Stimulated activated CD4-positive, alpha-beta T cell treated with anti-CD3 and anti-CD28 coated beads, TNF-alpha, amount 100 ng/mL, for 24 hours (primary cell): ENCODE measurements around the gene ALK.
A peak's percentile ranks its signal among the peaks of the same experiment; 100 is the strongest.
"Not testable (repeated sequence)": the region's sequence is repeated elsewhere in the genome, so short reads cannot be mapped to it uniquely, and the experiment has no call there.

ENCODE experiments used
- DNase-seq, 3 experiments: peaks; one replicate each; pipeline ENCODE4 v3.0.0-alpha.2; 2020; ENCODE audit warnings: low read depth in 3 of 3

Gene ALK

DNA sequence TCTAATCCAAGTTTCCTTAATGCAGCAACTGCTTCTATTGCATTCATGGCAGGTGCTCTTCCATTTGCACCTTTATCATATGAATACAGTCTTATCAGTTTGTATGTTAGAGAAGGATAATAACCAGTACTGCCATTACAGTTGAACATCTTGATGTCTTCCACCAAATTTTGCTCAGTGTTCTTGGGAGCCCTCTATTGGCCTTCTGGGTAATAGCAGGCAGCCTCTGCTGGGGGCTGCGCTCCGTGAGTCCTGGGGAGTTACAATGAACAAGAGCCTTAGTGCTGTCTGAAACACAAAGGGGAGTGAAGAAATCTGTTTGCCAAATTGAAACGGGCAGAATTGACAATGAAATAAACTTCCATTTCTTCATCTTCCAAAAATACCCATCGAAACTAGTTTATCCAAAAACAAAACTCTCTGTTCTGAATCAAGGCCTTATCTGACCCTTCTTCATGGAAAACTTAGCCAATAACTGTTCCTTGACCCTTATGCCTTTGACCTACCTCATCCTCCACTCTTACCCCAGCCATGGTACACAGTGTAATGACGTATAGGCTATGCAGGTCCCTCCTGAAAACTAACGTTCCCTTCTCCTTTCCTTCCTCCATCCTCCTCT, 79.9 kb downstream of the ALK start:
- DNase-seq, result peak in 1 of 3 experiments; percentile 7

DNA sequence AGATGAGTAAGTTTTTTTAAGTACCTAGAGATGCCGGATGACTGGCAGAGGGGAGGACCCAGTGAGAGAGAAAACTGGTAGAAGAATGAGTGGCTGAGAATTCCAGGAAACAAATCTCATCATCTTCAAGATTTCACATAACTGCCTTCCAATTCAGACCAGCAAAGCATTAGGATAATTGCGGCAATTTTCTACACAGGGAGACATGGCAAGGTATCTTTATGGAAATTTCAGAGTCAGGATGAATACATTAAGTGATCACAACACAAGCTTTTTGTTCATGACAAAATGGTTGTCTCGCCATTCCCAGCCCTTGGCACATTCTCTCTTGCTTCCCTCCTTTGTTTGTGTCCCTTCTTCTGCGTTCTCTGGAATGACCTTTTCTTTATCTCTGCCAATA, 82.1 kb downstream of the ALK start:
- DNase-seq, result no peak

- DNase-seq, result no peak
Observed at GRCh38 chr2:29837925-29838324, 83.5 kb downstream of the ALK start.

- DNase-seq, result no peak
Observed at GRCh38 chr2:29834624-29835023, 86.8 kb downstream of the ALK start.

GRCh38 chr2:29834036-29834540, 87.3 kb downstream of the ALK start:
- DNase-seq, result no peak

DNA sequence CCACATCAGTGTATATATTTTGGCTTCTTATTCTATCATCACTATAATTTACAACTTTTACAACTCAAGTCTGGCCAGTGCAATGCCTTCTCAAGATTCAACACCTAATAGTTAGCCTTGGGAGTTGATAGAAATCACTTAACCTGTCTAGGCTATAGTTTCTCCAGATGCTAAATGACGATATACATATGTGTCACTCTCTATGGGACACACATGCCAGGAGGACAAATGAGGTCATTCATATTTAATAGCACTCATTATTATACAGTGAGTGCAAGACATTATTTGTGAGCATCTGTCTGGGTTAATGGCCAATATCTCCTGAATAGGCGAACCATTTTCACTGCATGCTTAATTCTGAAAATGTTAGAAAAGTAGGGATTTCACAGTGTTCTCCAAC, 89.8 kb downstream of the ALK start:
- DNase-seq, result no peak

DNA sequence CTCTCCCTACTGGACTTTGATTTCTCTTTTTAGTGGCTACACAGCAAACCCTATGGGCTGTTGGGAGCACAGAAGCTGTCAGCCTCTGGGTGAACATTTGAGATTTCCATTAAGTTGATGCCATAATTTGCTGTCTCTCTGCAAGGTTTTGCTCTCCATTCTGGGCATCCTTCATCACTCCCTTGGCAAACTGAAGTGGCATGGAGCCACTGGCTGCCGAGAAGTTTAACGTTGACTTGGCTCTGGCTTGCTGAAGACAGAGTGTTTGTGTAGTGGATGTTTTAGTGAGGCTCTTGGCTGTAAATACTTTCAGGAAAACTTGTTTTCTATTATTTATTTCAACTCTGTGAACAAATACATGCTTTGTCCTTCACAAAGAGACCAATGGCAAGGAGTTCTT, 91.5 kb downstream of the ALK start:
- no peak for DNase-seq

GRCh38 chr2:29824145-29824544, 97.2 kb downstream of the ALK start:
- not testable (repeated sequence) for DNase-seq

- DNase-seq, result no peak
Observed at GRCh38 chr2:29821591-29821990, 99.8 kb downstream of the ALK start.

DNA sequence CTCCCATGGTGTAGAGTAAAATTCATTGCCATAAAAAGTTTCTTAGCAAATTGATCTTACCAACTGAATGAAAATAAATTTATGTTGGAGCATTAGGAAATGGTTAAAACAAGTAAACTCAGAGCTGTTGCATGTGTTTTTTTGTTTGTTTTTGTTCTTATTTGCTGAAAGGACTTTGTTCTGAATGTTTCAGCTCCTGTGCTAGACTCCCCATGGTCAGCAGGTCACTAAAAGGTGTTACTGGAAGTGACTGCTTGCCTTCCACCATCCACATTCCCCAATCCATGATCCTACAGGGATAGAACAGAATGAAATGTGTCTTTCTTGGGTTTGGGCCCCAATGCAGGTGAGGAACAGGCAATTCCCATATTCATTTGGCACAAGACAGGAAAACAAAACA, 101.8 kb downstream of the ALK start:
- no peak for DNase-seq

- no peak for DNase-seq
Observed at GRCh38 chr2:29817801-29818680, 103.3 kb downstream of the ALK start.

- no peak for DNase-seq
Observed at GRCh38 chr2:29817299-29817698, 104.1 kb downstream of the ALK start.

GRCh38 chr2:29816651-29817050, 104.7 kb downstream of the ALK start:
- DNase-seq, result no peak

- no peak for DNase-seq
Observed at GRCh38 chr2:29811378-29811777, 110.0 kb downstream of the ALK start.

- no peak for DNase-seq
Observed at GRCh38 chr2:29810956-29811355, 110.4 kb downstream of the ALK start.

- DNase-seq, result no peak
Observed at GRCh38 chr2:29808321-29808720, 113.1 kb downstream of the ALK start.

GRCh38 chr2:29807082-29807481, 114.3 kb downstream of the ALK start:
- DNase-seq, result no peak

DNA sequence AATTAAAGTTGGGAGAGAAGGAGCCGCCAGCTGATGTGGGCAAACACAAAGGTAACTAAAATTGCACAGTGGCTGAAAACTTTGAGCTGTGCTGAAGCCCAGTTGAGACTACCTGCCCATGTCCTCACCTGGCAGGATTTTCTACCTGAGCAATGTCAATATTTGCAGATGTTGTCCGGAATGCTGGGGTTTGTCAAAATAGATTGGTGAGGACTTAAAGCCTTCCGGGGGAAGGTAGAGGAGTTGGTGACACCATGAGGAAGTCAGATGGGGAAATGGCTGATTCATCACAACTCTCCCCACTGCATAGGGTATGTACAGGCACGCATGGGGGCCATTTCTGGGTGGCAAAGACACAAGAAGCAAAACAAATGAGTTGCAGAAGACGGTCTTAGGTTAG, 114.9 kb downstream of the ALK start:
- no peak for DNase-seq

DNA sequence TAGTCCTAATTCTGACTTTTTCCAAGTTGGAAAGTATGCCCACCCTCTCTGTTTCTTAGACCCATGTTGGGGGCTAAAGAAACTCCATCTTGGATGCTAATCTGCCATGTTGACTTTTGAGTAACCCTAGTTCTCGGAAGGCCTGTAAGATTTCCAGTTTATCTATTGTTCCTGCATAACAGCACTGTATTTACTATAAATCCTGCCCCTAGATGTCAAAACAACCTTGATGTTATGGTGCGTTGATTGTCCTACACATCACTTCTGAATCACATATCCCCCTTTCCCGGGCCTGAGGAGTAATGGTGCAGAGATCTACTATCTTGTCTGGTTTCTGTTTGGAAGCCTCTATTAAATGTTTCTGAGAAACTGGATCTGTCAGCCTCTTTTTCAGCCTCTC, 116.7 kb downstream of the ALK start:
- DNase-seq, result no peak

DNA sequence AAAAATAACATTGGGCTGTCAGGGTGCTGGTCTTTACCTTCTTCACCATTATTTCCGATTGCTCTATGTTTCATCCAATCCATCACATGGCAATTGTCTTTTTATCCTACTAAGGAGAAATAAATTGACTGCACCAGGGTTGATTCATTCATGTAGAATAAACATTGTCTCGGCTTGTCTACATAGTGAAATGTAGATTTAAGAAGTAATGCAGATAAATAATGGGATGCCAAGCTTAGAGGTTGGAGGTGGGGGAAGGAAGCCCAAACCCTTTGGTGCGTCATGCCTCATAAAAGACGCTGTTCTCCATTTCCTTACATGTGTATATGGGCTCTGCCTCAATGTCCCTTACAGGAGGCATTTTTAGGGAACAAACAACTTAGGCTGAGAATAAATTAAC, 117.8 kb downstream of the ALK start:
- no peak for DNase-seq

GRCh38 chr2:29802986-29803385, 118.4 kb downstream of the ALK start:
- no peak for DNase-seq

DNA sequence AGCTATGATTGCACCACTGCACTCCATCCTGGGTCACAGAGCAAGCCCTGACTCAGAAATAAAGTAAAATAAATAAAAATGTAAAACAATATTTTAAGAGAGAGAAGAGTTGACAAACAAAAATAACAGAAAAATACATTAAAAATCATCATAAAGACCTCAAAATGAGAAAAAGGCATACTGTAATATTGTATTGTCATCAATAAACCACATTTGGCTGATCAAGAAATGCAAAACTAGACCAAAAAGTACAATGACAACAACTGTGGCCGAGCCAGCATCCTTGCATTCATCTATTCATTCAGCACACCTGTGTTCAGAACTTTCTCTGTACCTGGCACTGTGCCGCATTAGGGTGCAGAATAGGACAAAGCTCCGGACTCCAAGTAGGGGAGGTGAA, 121.8 kb downstream of the ALK start:
- DNase-seq, result no peak

GRCh38 chr2:29797916-29798315, 123.5 kb downstream of the ALK start:
- no peak for DNase-seq
